ENCODE measurements around the gene NFILZ.

Gene NFILZ

GRCh38 chr19:8673276-8673891 lies 43.0 kb downstream of the NFILZ start:
- POLR2A ChIA-PET: no interaction called here
- no peak for TF ChIP-seq CTCF (IDR thresholded peaks at IDR 0.05; ENCODE audit: insufficient read depth, low read length, missing control alignments)
- DNase-seq (ENCODE audit: low read depth, low spot score): no peak
- CTCF ChIA-PET: no interaction called here
- H3K4me3 ChIP-seq (ENCODE audit: low read depth, low read length): no peak overlapping the region

- no peak overlapping the region for H3K4me3 ChIP-seq (ENCODE audit: low read depth, low read length)
- ChIA-PET CTCF (no interaction called here), POLR2A (no interaction called here)
- TF ChIP-seq CTCF (IDR thresholded peaks at IDR 0.05; ENCODE audit: insufficient read depth, low read length, missing control alignments): no peak
- no peak for DNase-seq (ENCODE audit: low read depth, low spot score)
Measured at GRCh38 chr19:8675066-8675465, 44.6 kb downstream of the NFILZ start.

GRCh38 chr19:8678244-8678807 lies 47.9 kb downstream of the NFILZ start:
- TF ChIP-seq CTCF (IDR thresholded peaks at IDR 0.05; ENCODE audit: insufficient read depth, low read length, missing control alignments): no peak
- H3K4me3 ChIP-seq (ENCODE audit: low read depth, low read length): no peak overlapping the region
- POLR2A ChIA-PET: no interaction called here
- DNase-seq (ENCODE audit: low read depth, low spot score): no peak
- CTCF ChIA-PET: no interaction called here

Measured in AG04449 (cell line).